Urinary bladder (tissue), 4 donors: ENCODE measurements around the gene PRDM16. TPM values are rescaled to one million over a fixed set of nuclear protein-coding genes. Genes with fewer than 3 reads are reported as not detected.

Experiments used
- DNase-seq: peaks from one replicate; pipeline ENCODE4 v3.0.0-alpha.2; 2015; ENCODE audit errors: extremely low spot score
- H3K27ac ChIP-seq: one replicate; pipeline ENCODE4 v1.5.1; 2013; ENCODE audit warnings: low read depth, mild to moderate bottlenecking, moderate library complexity
- H3K36me3 ChIP-seq: one replicate; pipeline ENCODE4 v1.6.1; 2013; ENCODE audit warnings: mild to moderate bottlenecking, moderate library complexity; ENCODE audit not compliant: insufficient read depth
- H3K4me1 ChIP-seq: one replicate; pipeline ENCODE4 v1.6.1; 2013; ENCODE audit warnings: mild to moderate bottlenecking, moderate library complexity; ENCODE audit not compliant: insufficient read depth
- H3K4me3 ChIP-seq: one replicate; pipeline ENCODE4 v1.5.1; 2013; ENCODE audit warnings: low read depth, low read length
- WGBS: extraction: QIAGEN DNeasy Blood & Tissue Kit; methylation state at CpG from one replicate; pipeline ENCODE4 v1.1.7; 2013; 5-methylcytosine and 5-hydroxymethylcytosine counted together
- polyA plus RNA-seq: library from polyadenylated mRNA; stranded (reverse); fragments of 200-250 nt; gene quantifications from one replicate; pipeline ENCODE4 v1.2.3, GENCODE V29; 2013
- total RNA-seq: library from RNA; depleted of rRNA; stranded (reverse); fragments of >200 nt; gene quantifications from one replicate; pipeline ENCODE4 v1.2.3, GENCODE V29; 2014
- donor health status: healthy with polysubstance abuse.
- donor health status: healthy.

PRDM16 gene
- total and polyA plus RNA-seq, 2 donors: 2.8 to 3.7 TPM

DNA sequence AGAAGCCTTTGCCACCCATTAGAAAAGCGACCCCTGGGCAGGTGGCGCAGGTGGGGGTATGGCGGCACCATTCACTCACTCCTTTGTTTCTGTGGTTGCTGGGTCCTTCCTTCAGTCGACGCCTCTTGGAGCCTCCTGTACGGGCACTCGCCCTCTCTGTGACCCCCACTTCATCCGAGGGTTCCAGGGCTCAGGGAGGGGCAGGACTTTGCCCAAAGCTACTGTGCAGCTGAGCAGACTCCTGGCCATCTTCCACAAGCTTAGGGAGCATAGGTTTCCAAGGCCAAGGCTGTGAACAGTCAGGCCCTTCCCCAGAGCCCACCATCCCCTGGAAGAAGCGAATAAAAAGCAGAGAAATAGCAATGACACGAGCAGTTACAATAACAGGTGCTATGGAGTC lies 194.8 kb downstream of the PRDM16 start:
- H3K4me1 ChIP-seq: no peaks in the 10 kb centered on the region

DNA sequence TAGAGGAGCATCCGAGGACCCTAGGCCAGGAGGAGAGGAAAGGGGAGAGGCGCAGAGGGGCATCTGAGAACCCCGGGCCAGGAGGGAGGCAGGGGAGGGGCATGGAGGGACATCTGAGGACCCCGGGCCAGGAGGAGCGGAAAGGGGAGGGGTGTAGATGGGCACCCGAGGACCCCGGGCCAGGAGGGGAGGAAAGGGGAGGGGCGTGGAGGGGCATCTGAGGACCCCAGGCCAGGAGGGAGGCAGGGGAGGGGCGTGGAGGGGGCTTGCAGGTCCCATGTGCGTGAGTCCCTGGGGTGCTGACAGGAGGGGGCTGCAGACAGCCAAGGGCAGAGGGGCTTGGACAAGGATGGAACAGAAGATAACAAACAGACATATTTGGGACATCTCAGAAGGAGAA lies 195.5 kb downstream of the PRDM16 start:
- Histone ChIP-seq H3K27ac (no peak overlapping the region), H3K36me3 (no peaks in the 10 kb centered on the region), H3K4me1 (no peaks in the 10 kb centered on the region), H3K4me3 (no peak overlapping the region)
- no peak for DNase-seq
- 66% methylated on average over 10 of the region's 10 CpGs for WGBS

More for the DNA sequence above, 194.8 kb downstream of the PRDM16 start:
- no peak overlapping the region for H3K27ac ChIP-seq
- no peak overlapping the region for H3K4me3 ChIP-seq
- 83% methylated on average over 10 of the region's 10 CpGs for WGBS
- H3K36me3 ChIP-seq: no peaks in the 10 kb centered on the region
- no peak for DNase-seq

DNA sequence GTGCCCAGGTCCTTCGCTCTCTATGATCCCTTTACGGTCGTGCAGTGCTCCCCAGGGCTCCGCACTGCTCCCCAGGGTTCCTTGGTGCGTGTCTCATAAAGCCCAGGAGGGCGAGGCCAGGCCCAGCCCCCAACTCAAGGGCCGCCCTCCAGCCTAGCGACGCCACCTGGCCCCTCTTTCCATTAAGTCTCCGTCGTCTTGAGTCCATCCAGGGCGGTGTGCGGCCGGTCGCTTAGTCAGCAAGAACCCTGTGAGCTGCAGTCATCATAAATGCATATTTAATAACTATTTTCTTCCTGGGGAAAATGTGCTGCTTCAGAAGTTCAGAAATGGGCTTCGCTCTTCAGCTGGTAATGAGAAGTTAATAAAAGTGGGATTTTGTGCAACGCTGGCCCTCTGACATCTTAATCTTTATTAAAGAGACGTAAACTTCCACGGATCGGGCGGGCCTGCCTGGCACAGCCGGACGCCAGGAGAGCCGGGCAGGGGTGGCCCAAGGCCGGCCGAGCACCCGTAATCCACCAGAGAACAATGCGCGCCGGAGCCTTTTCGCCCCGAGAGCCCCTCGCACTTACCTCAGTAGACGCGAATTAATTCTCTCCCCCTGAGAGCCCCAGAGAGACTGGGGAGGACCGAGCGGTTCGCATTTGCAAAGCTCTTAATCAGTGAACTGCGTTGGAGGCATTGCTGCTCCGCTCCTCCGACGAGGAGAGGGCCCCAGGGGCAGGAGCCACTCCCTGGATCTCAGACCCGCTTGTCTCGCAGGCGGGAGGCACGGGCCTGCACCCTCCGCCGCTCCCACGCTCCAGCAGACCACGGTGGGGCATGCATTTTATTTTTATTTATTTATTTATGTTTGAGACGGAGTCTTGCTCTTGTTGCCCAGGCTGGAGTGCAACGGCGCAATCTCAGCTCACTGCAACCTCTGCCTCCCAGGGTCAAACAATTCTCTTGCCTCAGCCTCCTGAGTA lies 197.1 kb downstream of the PRDM16 start:
- H3K27ac ChIP-seq: no peak overlapping the region
- no peaks in the 10 kb centered on the region for H3K36me3 ChIP-seq
- DNase-seq: no peak
- H3K4me3 ChIP-seq: no peak overlapping the region
- H3K4me1 ChIP-seq: no peaks in the 10 kb centered on the region
- WGBS: 71% methylated on average over 53 of the region's 53 CpGs

DNA sequence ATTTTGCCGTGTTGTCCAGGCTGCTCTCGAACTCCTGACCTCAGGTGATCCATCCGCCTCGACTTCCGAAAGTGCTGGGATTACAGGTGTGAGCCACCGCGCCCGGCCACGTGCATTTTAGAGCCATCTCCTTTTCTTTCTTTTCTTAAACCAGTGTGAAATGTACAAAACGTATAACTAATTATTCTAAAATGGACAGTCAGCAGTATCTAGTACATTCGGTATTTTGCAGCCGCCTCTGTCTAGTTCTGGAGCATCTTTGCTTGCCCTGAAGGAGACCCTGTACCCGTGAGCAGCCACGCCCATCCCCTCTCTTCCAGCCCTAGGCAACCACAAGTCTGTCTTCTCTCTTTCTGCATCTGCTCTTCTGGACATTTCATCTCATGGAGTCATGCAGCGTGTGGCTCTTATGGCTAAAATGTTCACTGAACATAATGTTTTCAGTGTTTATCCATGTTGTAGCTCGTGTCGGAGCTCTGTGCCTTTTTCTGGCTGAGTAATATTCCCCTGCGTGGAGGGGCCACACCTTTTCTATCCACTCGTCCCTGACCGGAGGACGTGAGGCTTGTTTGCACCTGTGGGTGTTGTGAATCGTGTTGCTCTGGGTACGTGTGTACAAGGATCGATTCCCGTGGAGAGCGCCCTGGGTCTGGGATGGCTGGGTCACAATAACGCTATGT lies 198.0 kb downstream of the PRDM16 start:
- no peak for DNase-seq
- 88% methylated on average over 27 of the region's 27 CpGs for WGBS
- Histone ChIP-seq H3K27ac (no peak overlapping the region), H3K4me3 (no peak overlapping the region), H3K36me3 (no peaks in the 10 kb centered on the region), H3K4me1 (no peaks in the 10 kb centered on the region)

DNA sequence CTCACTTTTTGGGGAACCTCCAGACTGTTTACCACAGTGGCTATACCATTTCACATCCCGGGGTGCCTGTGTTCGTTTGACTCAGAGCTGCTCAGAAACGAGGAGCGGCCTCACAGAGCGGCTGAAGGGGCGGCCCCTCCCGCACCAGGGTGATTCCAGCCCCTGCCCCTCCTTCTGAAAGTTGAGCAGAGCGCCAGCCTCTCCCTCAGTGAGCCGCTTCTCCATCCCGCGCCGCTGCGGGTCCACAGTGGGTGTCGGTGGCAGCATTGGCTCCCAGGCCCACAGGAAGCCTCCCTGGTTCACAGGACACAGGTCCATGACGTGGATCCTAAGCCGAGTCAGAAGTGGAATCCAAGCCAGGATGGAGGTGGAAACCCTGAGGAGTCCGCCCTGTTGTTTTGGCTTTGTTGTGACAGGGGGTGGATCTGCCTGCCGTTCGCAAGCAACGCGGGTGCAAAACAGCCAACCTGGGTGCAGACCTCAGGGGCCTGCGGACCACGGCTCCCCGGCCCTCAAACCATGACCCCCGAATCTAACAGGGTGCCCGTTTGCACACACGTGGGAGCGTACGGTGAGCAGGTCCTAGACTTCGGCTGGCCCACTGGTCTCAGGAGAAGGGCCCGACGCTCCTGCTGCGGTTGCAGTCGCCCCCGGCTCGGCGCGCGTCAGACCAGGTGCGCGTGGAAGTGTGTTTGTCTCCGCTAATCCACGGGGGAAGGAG lies 198.7 kb downstream of the PRDM16 start:
- WGBS: 81% methylated on average over 43 of the region's 43 CpGs
- Histone ChIP-seq H3K27ac (no peak overlapping the region), H3K4me1 (no peaks in the 10 kb centered on the region), H3K4me3 (no peak overlapping the region), H3K36me3 (no peaks in the 10 kb centered on the region)
- no peak for DNase-seq

DNA sequence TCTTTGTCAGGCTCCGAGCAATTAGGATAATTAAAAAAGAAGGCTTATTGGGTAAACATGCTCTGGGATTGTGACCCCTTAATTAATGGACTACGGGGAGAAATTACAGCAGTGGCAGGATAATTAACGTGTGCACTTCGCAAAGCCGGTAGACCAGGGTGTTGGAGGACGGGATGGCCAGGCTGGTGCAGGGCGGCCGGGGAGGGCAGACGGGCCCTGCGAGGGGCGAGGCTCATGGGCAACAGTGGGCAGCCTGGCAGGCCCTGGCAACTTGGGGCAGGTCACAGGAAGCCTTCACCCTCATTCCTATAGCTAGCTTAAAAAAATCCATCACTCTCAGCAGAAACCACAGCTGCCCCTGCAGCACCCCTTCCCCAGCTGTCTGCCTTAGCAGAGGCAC lies 199.3 kb downstream of the PRDM16 start:
- WGBS: 74% methylated on average over 11 of the region's 11 CpGs
- H3K36me3 ChIP-seq: no peaks in the 10 kb centered on the region
- H3K27ac ChIP-seq: no peak overlapping the region
- no peak overlapping the region for H3K4me3 ChIP-seq
- H3K4me1 ChIP-seq: no peaks in the 10 kb centered on the region
- no peak for DNase-seq

DNA sequence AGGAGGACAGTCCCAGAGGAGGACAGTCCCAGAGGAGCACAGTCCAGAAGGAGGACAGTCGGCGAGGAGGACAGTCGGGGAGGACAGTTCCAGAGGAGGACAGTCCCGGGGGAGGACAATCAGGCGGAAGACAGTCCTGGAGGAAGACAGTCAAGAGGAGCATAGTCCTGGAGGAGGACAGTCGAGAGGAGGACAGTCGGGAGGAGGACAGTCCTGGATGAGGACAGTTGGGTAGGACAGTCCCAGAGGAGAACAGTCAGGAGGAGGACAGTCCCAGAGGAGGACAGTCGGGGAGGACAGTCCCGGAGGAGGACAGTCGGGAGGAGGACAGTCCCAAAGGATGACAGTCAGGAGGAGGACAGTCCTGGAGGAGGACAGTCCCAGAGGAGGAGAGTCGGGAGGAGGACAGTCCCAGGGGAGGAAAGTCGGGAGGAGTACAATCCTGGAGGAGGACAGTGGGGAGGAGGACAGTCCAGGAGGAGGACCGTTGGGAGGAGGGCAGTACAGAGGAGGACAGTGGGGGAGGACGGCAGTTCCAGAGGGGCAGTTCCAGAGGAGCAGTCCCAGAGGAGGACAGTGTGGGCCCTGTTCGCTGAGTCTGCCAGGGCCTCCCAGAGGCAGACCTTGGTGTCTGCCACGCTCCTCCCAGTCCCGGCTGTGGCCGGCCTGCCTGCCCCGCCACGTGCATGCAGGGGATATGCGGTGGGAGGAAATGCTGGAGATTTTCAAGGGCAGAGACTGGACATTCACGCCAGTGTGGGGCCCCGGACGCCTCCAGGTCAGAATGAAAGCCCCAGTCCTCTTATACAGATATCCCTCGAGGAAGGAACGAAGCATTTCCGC lies 201.6 kb downstream of the PRDM16 start:
- 70% methylated on average over 27 of the region's 27 CpGs for WGBS
- no peak for DNase-seq
- Histone ChIP-seq H3K4me1 (no peaks in the 10 kb centered on the region), H3K36me3 (no peaks in the 10 kb centered on the region), H3K27ac (no peak overlapping the region), H3K4me3 (no peak overlapping the region)

DNA sequence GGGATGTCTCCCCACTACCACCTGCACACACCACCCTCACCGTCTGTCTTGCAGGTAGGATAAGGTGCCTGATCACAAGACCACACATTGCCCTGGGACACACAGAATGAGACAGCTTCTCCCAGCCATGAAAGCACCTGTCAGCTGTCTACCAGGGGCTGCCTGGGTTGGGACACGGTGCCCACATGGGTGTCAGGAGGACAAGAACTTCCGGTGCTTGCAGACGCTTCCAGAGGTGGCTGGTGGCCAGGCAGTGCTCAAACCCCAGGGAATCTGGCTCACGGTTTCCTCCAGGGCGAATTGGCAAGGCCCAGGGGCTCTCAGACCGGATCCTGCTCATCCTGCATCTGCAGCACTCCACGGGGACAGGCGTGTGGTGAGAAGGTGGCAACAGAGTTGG lies 202.9 kb downstream of the PRDM16 start:
- H3K36me3 ChIP-seq: no peaks in the 10 kb centered on the region
- no peak overlapping the region for H3K27ac ChIP-seq
- H3K4me3 ChIP-seq: no peak overlapping the region
- no peak for DNase-seq
- H3K4me1 ChIP-seq: no peaks in the 10 kb centered on the region
- 71% methylated on average over 9 of the region's 9 CpGs for WGBS

DNA sequence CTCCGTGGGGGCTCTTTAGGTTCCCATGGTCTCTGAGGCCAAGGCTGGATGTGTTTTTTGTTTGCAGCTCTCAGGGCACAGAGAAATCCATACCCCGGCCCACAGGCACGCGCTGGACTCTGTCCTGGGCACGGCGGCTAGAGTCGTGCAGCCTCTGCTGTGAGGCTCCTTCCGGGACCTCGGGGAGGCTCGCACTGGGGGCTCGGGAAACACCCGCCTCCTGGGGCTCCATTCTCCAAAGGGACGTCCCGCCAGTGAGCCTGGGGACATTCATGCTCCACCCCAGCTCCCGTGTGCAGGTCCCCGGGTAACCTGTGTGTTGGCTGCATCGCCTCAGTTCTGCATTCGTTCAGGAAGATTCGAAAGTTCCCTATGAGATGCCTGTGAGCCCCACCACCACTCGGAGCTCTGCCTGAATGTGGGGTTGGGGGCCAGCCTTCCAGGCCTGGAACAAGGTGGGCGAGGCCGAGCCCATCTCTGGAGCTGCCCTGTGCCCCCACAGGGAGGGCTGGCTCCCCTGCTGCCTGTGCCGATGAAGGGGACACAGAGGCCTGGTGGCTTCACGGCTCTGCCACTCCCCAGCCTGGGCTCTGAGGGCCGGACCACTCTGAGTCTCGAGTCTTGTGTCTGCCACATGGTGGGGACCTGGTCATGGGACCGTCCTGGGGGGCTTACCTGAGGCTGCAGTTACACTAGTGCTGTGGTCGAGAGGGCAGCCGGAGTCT lies 203.5 kb downstream of the PRDM16 start:
- WGBS: 84% methylated on average over 29 of the region's 29 CpGs
- no peak for DNase-seq
- no peak overlapping the region for H3K4me3 ChIP-seq
- no peaks in the 10 kb centered on the region for H3K36me3 ChIP-seq
- no peaks in the 10 kb centered on the region for H3K4me1 ChIP-seq
- H3K27ac ChIP-seq: no peak overlapping the region

DNA sequence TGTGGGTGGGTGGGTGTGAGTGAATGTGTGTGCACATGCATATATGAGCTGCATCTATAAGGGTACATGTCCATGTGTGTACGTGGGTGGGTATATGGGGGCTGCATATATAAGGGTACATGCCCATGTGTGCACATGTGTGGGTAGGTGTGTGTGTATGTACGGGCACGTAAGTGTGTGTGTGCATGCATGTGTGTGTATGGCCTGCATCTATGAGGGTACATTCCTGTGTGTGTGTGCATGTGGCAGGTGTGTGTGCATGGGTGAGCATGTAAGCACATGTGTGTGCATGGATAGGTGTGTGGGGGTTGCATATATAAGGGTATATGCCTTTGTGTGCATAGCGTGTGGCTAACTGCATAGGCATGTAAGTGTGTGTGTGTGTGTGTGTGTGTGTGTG lies 204.4 kb downstream of the PRDM16 start:
- Histone ChIP-seq H3K27ac (no peak overlapping the region), H3K4me1 (no peaks in the 10 kb centered on the region)
- 93% methylated on average over 4 of the region's 4 CpGs for WGBS

DNA sequence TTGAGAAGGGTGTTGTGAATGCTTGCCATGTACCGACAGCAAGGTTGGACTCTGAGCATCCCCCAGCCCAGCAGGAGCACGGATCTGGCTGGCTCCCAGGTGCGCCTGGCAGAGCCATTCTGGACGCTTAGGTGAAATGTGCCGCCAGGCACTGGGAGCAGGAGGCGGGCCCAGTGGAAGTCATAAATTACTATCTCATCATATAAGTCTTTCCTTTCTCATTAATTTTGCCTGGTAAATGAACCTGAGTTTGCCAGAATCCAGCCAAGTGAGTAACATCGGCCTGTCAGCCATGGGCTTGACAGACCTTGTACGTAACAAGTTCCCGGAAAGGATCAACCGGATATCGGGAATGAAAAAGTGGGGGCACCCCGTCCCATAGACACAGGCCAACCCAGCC lies 206.0 kb downstream of the PRDM16 start:
- no peaks in the 10 kb centered on the region for H3K36me3 ChIP-seq
- DNase-seq: no peak
- 81% methylated on average over 12 of the region's 12 CpGs for WGBS
- no peak overlapping the region for H3K4me3 ChIP-seq
- H3K27ac ChIP-seq: no peak overlapping the region
- H3K4me1 ChIP-seq: no peaks in the 10 kb centered on the region

More for the DNA sequence above, 204.4 kb downstream of the PRDM16 start:
- H3K4me3 ChIP-seq: no peak overlapping the region
- no peak for DNase-seq
- H3K36me3 ChIP-seq: no peaks in the 10 kb centered on the region

DNA sequence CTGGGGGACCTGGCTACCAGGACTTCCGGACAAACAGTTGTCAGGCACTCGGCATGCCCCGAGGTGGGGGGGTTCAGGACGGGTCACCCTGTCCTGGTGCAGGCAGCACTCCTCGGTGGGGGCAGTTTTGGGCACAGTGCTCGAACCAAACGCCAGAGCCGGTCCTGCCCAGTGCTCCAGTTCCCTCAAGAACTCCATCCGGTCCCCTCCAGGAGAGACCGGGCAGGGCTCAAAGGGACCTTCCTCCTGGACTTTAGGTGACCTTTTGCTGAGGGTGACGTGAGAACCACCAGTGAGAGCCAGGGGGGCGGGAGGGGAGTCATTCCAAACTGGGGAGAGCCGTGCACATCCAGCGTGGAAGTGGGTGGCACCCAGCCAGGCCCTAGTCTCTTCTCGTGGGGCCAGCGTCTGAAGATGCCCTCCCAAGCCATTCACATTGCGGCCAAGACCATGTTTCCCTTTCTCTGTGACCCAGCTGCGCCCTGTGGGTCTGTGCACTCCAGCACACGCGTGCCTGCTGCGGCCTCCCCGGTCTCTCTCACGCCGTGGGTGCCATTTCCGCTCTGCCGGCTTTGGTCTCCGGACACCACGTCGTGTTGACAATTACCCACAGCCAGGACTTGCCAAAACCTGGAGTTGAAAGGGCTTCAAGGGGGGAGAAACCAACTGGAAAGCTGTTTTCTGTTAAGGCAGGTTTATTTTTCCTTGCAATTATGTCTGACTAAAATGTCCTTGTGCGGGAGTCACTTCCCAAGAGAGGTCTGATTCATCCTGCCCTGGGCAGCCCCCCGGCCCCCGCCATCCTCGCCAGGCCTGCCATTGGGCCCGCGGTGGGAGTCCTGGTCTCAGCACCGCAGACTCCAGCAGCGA lies 206.7 kb downstream of the PRDM16 start:
- H3K4me3 ChIP-seq: no peak overlapping the region
- no peaks in the 10 kb centered on the region for H3K36me3 ChIP-seq
- DNase-seq: no peak
- no peaks in the 10 kb centered on the region for H3K4me1 ChIP-seq
- WGBS: 71% methylated on average over 37 of the region's 37 CpGs
- H3K27ac ChIP-seq: no peak overlapping the region
